GM21447 (cell line): ENCODE data around the gene NDUFA11.
"Not testable (repeated sequence)": the region's sequence is repeated elsewhere in the genome, so short reads cannot be mapped to it uniquely, and the experiment has no call there.

Experiments
- ATAC-seq: cut with Tn5 transposase; IDR thresholded peaks from one replicate; pipeline ENCODE4 v1.9.1; 2021; ENCODE audit not compliant: unreplicated experiment

Gene NDUFA11

DNA sequence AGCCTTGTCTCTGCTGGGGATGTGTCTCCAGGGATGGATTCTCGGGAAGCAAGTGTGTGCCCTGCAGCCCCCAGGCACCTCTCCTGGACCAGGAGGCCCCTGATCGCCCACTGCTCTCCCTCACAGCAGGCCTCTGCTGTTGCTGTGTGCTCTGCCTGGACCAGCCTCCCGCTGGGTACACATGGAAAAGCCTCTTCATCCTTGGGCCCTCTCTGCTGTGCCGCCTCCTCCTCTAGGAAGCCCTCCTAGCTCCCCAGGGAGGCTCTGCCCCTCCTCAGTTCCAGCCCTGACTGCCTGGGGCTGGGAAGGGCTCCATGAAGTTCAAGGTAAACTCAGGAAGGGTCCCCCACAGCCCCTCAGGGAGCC, 12.0 kb downstream of the NDUFA11 start:
- ATAC-seq, result no peak

DNA sequence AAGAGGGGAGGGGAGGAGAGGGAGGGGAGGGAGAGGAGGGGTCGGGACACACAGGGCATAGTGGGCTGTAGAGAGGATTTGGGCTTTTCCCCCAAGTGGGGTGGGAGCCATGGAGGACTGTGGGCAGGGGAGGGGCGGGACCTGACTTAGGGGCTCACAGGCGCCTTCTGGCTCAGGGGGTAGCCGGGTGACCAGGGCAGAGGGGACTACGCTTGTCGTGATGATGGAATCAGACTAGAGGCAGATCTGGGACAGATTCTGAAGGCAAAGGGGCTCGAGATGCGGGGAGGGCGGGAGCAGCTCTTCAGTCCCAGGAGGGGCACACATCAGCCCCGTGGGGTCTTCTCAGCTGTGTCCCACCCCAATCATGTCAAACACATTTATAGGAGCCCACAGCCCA, 13.5 kb downstream of the NDUFA11 start:
- no peak for ATAC-seq

DNA sequence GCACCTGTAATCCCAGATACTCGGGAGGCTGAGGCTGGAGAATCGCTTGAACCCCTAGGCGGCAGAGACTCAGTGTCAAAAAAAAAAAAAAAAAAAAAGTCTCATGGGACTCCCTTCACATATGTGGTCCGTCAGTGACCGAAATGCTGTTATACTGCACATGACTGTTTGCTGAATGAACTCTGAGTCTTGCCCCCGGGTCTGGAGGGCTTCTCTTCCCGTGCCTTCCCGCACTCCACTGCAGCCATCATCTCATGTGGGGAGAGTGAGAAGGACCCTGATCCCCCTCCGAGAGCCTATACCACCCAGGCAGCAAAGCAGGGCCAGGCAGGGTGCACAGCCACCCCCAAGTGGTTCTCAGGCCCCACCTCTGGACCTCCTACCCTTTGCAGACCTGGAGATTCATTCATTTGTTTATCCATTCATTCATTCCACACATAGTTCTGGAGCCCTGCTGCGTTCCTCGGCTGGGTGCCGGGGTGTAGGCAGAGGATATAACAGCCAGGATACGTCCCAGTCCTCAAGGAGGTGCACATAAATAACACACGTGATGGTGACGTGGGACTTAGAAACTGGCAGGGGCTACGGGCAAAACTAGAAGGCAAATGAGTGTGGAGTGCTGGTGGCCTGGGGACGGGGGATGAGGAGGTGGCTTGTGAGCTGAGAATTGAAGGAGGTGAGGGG, 14.2 kb downstream of the NDUFA11 start:
- ATAC-seq, result no peak

DNA sequence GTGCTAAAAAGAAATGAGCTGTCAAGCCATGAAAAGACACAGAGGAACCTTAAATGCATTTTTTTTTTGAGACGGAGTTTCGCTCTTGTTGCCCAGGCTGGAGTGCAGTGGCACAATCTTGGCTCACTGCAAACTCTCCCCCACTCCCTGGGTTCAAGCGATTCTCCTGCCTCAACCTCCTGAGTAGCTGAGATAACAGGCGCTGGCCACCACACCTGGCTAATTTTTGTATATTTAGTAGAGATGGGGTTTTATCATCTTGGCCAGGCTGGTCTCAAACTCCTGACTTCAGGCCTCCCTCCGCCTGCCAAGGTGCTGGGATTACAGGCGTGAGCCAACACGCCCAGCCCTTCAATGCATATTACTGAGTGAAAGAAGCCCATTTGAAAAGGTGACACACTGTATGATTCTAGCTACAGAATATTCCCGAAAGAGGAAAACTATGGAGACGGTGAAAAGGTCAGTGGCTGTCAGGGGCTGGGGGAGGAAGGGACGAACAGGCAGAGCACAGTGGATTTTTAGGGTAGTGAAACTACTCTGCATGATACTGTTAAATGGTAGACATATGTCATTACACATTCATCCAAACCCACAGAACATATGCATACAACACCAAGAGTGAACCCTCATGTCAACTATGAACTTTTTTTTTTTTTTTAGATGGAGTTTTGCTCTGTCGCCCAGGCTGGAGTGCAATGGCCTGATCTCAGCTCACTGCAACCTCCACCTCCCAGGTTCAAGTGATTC, 19.4 kb downstream of the NDUFA11 start:
- ATAC-seq, result not testable (repeated sequence)

DNA sequence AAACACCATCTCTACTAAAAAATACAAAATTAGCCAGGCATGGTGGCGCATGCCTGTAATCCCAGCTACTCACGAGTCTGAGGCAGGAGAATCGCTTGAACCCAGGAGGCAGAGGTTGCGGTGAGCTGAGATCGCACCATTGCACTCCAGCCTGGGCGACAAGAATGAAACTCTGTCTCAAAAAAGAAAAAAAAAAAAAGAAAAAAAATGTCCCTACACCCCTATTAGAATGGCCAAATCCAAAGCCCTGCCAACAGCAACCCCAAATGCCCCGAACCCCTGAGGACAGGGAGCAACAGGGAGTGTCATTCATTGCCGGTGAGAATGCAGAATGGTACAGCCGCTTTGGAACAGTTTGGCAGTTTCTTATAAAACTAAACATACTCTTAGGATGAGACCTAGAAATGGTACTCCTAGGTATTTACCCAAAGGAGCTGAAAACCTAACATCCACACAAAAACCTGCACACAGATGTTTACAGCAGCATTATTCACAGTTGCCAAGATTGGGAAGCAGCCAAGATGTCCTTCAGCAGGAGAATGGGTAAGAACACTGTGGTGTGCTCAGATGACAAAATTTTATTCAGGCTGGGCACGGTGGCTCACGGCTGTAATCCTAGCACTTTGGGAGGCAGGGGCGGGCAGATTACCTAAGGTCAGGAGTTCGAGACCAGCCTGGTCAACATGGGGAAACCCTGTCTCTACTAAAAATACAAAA, 20.3 kb downstream of the NDUFA11 start:
- not testable (repeated sequence) for ATAC-seq

DNA sequence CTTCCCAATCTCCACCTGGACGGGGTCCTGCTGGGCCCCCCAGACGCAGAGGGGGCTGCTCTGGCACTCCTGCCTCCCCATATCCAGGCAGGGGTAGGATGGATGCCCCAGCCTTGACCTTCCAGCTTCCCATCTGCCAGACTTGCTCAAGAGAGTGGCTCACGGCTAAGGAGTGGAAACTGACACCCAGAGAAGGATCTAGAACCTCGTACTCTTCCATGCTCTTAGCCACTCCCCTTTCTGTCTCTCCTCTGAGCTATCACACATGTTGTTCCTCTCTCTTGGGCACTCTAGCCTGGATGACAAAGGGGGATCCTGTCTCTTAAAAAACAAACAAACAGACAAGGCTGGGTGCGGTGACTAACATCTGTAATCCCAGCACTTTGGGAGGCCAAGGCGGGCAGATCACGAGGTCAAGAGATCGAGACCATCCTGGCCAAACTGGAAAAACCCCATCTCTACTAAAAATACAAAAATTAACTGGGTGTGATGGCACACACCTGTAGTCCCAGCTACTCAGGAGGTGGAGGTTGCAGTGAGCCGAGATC, 21.1 kb downstream of the NDUFA11 start:
- no peak for ATAC-seq

DNA sequence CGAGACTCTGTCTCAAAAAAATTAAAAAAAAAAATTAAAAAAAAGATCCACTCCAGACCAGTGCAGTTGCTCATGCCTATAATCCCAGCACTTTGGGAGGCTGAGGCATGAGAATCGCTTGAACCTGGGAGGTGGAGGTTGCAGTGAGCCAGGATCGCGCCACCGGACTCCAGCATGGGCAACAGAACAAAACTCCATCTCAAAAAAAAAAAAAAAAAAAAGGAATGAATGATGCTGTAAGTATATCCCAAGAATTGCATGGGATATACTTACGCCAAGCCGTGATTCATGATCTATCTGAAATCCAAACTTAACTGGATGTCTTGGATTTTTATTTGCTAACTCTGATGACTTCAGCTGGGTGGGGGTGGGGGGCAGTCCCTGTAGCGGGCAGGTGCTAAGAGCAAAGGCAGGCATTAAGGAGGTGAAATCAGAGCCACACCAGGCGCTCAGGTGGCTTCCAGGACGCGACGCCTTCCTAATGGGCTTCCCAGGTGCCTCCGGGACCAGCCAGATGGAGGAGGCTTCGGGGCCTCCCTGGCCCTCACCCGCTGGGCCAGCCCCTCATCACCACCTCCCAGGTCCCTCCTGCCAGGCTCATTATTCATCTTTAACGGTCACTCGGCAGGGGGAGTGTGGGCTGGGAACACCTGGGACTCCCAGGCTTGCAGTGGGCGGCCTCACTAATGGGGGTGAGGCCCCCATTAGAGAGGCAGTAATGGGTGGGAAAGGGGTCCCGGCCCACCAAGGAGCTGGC, 21.9 kb downstream of the NDUFA11 start:
- ATAC-seq, result no peak

DNA sequence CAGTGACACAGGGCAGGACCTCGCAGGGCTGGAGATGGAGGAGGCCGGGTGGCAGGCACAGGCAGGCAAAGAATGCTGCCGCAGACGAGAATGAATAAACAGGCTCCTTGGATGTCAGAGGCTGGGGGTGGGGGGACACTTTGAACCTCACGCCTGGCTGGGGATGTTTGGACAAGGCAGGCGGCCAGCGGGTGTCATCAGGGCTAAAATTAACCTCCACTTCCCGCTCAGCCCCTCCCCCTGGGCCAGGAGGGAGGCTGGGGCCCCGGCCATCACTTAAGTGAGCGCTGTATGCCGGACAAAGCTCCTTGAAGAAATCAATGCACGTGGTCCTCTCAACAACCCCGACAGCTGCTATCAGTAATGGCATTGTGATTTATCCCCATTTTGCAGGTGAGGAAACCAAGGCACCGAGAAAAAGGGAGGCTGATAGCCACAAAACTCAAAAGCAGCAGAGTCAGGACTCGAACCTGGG, 22.9 kb downstream of the NDUFA11 start:
- no peak for ATAC-seq

DNA sequence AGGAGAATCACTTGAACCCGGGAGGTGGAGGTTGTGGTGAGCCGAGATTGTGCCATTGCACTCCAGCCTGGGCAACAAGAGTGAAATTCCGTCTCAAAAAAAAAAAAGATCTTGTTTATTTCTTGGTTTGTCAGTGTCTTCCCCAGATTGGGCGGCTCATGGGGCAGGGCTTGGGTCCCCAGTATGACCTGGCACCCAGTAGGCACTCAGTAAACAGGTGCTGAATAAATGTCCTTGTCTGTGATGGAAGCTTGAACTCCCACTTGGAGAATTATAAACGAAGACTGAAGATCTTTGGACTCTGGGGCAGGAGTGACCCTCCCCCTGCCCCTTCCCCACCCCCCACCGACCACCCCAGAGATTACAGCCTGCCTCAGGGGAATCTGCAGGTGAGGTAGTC, 23.4 kb downstream of the NDUFA11 start:
- no peak for ATAC-seq

DNA sequence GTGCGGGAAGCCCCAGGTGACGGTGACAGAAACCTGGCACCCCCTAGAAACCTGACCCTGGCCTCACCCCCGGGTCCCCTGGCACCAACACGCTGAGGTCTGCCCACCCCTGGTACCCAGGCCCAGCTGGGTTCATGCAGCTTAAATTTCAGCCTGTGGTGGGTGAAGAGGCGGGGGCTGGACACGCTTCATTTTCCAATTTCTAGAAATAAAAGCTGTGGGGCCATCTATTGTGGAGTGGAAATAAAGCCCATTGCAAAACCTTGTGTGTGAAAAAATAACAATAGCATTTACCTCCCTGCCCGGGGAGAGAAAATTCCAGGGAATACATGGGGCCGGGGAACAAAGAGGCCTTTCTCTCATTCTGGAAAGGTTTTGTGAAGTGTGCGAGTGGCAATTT, 25.7 kb downstream of the NDUFA11 start:
- no peak for ATAC-seq

DNA sequence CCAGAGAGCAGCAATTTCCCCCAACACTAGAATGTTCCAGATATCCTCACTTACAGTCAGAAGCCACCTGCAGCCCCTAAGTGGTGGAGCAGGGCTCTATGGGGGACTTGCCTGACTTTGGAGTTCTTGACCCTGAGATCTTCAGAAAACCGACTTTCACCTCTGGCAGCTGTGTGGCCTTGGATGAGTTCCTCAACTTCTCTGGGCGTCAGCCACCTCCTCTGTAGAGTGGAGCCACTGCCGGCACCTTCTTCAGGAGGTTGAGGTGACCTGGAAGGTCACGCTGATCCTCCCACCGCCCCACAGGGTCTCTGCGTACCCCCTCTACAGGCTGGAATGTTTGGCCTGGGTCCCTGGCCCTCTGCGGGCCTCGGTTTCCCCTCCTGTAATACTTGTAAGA, 26.2 kb downstream of the NDUFA11 start:
- ATAC-seq, result no peak

DNA sequence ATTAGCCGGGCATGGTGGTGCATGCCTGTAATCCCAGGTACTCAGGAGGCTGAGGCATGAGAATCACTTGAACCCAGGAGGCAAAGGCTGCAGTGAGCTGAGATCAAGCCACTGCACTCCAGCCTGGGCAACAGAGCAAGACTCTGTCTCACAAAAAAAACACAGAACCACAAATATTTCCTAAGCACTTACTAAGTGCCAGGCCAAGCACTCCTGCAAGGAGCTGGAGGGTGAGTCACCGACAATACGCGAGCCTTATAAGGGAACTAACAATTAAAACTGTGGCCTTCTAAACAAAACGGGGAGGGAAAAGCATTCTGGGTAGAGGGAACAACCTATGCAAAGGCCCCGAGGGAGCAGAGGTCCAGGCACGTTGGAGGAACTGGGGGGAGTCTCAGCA, 29.1 kb downstream of the NDUFA11 start:
- ATAC-seq, result not testable (repeated sequence)

DNA sequence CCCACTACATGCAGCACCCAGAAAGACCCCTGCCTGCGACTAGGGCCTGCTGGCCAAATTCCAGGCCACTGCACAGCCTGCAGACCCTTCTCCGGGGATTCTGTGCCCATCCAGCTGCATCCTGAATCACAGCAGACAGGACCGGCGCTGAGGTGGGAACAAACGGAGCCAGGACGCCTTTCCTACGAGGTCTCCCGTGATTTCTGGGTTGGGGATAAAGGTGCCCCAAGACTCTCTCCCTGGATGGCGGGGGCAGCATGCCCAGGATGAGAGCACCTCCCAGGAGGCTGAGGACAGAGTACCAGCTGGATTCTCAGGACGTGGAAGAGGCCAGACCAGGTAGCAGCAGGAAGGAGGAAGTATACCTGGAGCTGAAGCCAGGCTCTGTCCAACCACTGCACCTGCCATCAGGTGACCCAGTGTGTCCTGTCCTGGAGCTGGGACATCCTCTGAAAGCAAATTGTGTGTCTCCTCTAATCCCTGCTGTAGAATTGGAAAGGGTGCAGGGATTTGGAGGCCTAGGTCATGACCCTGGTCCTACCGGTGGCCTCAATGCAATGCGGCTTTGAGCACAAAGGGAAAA, 29.9 kb downstream of the NDUFA11 start:
- no peak for ATAC-seq

DNA sequence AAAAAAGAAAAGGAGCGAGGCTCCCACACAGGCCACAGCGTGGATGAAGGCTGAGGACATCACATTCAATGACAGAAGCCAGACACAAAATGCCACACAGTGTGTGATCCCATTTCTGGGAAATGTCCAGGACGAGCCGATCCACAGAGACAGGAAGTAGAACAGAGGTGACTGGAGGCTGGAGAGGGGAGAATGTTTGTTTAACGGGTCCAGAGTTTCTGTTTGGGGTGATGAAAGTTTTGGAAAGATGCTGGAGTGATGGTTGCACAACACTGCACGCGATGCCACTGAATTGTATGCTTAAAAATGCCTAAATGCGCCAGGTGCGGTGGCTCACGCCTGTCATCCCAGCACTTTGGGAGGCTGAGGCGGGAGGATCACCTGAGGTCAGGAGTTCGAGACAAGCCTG, 32.6 kb downstream of the NDUFA11 start:
- no peak for ATAC-seq

DNA sequence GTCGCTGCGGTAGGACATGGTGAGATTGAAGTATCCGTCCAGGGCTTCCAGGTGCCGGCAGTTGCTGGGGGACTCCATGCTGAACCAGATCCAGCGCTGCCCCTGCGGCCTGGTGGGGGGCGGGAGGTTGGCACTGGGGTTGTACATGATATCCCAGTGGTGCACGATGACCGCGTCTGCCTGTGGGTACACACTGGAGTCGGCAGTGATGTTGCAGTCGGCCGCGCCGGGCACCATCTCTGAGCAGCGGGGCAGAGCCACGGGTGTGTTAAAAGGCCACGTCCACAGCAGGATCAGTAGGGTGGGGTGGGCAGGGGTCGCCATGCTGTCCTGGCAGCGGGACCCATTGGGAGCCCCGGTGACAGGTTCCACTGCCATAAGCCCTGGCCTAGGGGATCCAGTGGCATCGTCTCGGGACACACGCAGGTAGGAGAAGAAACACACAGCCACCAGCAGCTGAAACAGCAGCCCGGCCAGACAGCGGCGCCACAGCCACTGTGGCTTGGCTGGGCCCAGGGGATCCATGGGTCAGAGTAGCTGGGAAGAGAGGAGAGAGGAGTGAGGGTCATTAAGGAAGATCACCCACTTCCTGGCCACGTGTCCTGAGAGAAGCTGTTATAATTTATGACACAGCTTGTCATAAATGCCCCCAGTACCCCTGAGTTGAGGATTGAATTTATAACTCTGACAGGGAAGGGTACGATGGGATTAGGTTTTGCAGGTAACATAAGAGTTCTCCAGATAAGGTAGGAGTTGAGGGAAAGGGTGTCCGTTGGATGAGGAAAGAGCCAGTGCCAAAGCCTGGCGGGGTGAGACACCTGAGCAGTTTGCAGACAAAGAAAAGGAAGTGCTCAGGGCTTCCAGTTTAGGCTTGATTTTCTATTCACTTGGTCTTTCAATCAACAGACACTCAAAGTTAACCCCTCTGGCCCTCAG, 36.1 kb downstream of the NDUFA11 start:
- no peak for ATAC-seq

DNA sequence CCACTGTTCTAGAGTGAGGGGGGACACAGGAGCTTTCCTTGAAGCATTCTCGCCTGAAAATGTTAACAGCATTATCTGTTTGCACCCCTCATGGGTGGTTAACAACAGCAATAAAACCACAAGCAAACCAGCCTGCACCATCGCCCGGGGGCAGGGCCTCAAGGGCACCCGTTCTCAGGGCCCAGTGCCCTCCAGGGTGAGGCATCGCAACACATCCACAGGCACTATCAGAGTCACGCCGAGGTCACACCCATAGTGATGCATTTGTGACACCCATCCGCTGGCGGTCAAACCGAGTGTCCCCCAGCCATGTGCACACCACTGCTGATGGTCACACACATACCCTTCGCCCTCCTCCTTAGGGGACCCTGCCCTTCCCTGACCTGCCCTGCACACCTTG, 37.8 kb downstream of the NDUFA11 start:
- ATAC-seq, result no peak

DNA sequence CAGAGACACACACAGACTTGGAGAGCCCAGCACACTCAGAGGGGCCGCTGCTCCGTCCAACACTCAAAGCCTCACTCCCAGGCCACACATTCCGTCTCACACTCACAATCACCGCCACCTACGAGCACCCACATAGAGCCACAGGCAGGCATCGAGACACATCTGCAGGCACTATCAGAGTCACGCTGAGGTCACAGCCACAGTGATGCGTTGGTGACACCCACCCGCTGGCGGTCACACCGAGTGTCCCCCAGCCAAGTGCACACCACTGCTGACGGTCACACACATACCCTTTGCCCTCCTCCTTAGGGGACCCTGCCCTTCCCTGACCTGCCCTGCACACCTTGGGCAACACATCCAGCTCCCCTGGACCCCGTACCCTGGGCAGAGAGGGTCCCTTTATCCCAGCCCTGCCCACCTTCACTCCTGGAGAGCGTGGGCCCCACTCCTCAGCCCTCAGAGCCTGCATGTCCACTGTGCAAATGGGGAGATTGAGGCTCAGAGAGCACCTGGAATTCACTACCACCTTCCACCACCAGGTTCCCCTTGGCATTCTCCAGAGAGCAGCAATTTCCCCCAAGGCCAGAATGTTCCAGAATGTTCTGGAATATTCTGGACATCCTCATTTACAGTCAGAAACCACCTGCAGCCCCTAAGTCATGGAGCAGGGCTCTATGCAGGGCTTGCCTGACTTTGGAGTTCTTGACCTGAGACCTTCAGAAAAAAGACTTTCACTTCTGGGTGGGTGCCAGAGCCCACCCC, 38.7 kb downstream of the NDUFA11 start:
- ATAC-seq, result no peak

DNA sequence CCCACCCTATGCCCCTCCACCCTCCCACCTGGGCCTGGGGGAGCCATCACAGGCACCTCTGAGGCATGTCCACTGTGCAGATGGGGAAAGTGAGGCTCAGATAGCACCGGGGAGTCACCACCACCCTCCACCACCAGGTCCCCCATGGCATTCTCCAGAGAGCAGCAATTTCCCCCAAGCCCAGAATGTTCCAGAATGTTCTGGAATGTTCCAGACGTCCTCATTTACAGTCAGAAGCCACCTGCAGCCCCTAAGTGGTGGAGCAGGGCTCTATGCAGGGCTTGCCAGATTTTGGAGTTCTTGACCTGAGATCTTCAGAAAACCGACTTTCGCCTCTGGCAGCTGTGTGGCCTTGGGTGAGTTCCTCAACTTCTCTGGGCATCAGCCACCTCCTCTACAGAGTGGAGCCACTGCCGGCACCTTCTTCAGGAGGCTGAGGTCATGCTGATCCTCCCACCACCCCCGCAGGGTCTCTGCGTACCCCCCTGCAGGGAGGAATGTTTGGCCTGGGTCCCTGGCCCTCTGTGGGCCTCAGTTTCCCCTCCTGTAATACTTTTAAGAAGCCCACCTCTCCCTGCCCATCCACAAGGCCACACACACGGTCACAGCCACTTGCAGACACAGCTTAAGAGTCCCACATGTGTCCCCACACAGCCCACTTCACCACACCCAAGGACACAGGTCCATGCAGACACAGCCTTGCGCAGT, 39.4 kb downstream of the NDUFA11 start:
- no peak for ATAC-seq
